Prostate gland (tissue), 2 donors: ENCODE measurements around the gene IP6K1. TPM values are rescaled to one million over a fixed set of nuclear protein-coding genes. Genes with fewer than 3 reads are reported as not detected.

Experiments
- DNase-seq: peaks from one replicate; pipeline ENCODE4 v3.0.0-alpha.2; 2019; ENCODE audit warnings: low spot score
- H3K27ac ChIP-seq, 2 donors: fragments of 200-600 bp; sonication (generic); 2 replicates each; pipeline ENCODE4 v1.5.1; 2017 to 2019
- H3K27me3 ChIP-seq: fragments of 200-600 bp; sonication (generic); replicated peaks from 2 replicates; pipeline ENCODE4 v1.5.1; 2019; ENCODE audit not compliant: insufficient read depth
- H3K36me3 ChIP-seq, 2 donors: fragments of 200-600 bp; sonication (generic); 1 replicate in 1 of 2; 2 replicates in 1 of 2; pipeline versions ENCODE4 v1.5.1 to v1.8.1; 2017 to 2019
- H3K4me1 ChIP-seq: fragments of 200-600 bp; sonication (generic); replicated peaks from 2 replicates; pipeline ENCODE4 v1.5.1; 2019
- H3K4me3 ChIP-seq, 2 donors: fragments of 200-600 bp; sonication (generic); 2 replicates each; pipeline ENCODE4 v1.5.1; 2017 to 2019
- H3K9me3 ChIP-seq: fragments of 200-600 bp; sonication (generic); 2 replicates; pipeline ENCODE4 v1.5.1; 2017
- POLR2A ChIP-seq: fragments of 450-650 bp; IDR thresholded peaks from one replicate; pipeline ENCODE4 v1.6.1; 2016; ENCODE audit warnings: antibody characterized with exemption, mild to moderate bottlenecking
- POLR2AphosphoS5 ChIP-seq: sonication (generic); formaldehyde crosslinking; IDR thresholded peaks from one replicate; pipeline ENCODE4 v1.6.1; 2017; ENCODE audit warnings: antibody characterized with exemption
- WGBS: methylation state at CpG from one replicate; pipeline ENCODE4 v1.1.5; 2018; 5-methylcytosine and 5-hydroxymethylcytosine counted together
- intact Hi-C: fragments of 100-400 bp; cut with DNase I; formaldehyde crosslinking; loops from one replicate; pipeline ENCODE4 v1.14.2; 2022
- total RNA-seq, 2 donors: library from RNA; depleted of rRNA; stranded (reverse); fragments of >200 nt; gene quantifications; one replicate each; pipeline ENCODE4 v1.1.0, GENCODE V29; 2016
- TF ChIP-seq, protein P1 (sequence below), 4 experiments: fragments of 200-600 bp in 2 of 4; fragments of 450-650 bp in 2 of 4; sonication (generic) in 2 of 4; IDR thresholded peaks; 1 replicate in 3 of 4; 2 replicates in 1 of 4; pipeline ENCODE4 v1.5.1; 2016 to 2019; ENCODE audit warnings: antibody characterized with exemption in 4 of 4, mild to moderate bottlenecking in 2 of 4, moderate library complexity in 2 of 4

The IP6K1 gene
- total RNA-seq, 2 donors from 2014 or later: 46.5 to 119 TPM

DNA sequence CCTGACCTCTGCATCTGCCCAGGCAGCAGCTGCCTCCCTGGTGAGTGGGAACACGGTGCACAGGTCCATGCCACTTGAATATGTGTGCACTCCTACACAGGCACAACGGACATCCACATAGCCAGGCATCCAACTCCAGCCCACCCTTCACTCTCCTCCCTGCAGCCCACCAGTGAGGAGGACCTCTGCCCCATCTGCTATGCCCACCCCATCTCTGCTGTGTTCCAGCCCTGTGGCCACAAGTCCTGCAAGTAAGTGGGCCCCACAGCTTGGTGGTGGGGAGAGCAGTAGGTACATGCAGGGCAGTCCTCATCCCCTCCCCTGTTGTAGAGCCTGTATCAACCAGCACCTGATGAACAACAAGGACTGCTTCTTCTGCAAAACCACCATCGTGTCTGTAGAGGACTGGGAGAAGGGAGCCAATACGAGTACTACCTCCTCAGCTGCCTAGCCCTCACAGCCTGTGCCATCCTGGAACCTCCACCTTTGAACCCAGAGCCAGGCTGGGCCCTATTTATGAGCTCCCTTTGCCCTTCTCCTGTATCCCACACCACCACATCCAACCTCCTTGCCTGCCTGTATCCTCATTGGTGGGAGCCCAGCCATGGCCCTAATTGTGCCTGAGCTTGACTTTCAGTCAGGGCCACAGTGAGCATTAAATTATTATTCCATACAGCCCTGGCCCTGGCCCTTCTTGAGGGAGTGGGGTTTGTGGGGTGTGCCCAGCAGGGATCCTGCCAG is 65.3 kb downstream of the IP6K1 start:
- H3K4me3 ChIP-seq: no peak overlapping the region
- no peaks in the 10 kb centered on the region for H3K9me3 ChIP-seq
- H3K27me3 ChIP-seq: no peaks in the 10 kb centered on the region
- peaks cover 0 to 5% of the 10 kb centered on the region in 2 donors for H3K36me3 ChIP-seq
- no peak for DNase-seq
- intact Hi-C loops: loop anchor here (5.0 kb wide), 1 partner anchor 66 kb away; the partner anchor contains the start of gene IP6K1
- no peak overlapping the region for H3K27ac ChIP-seq
- WGBS: 54% methylated on average over 4 of the region's 4 CpGs
- TF ChIP-seq, protein P1, sequence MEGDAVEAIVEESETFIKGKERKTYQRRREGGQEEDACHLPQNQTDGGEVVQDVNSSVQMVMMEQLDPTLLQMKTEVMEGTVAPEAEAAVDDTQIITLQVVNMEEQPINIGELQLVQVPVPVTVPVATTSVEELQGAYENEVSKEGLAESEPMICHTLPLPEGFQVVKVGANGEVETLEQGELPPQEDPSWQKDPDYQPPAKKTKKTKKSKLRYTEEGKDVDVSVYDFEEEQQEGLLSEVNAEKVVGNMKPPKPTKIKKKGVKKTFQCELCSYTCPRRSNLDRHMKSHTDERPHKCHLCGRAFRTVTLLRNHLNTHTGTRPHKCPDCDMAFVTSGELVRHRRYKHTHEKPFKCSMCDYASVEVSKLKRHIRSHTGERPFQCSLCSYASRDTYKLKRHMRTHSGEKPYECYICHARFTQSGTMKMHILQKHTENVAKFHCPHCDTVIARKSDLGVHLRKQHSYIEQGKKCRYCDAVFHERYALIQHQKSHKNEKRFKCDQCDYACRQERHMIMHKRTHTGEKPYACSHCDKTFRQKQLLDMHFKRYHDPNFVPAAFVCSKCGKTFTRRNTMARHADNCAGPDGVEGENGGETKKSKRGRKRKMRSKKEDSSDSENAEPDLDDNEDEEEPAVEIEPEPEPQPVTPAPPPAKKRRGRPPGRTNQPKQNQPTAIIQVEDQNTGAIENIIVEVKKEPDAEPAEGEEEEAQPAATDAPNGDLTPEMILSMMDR (IDR thresholded peaks at IDR 0.05): no peak
- TF ChIP-seq POLR2A (no peak), POLR2AphosphoS5 (no peak)
- H3K4me1 ChIP-seq: peaks cover 20% of the 10 kb centered on the region

DNA sequence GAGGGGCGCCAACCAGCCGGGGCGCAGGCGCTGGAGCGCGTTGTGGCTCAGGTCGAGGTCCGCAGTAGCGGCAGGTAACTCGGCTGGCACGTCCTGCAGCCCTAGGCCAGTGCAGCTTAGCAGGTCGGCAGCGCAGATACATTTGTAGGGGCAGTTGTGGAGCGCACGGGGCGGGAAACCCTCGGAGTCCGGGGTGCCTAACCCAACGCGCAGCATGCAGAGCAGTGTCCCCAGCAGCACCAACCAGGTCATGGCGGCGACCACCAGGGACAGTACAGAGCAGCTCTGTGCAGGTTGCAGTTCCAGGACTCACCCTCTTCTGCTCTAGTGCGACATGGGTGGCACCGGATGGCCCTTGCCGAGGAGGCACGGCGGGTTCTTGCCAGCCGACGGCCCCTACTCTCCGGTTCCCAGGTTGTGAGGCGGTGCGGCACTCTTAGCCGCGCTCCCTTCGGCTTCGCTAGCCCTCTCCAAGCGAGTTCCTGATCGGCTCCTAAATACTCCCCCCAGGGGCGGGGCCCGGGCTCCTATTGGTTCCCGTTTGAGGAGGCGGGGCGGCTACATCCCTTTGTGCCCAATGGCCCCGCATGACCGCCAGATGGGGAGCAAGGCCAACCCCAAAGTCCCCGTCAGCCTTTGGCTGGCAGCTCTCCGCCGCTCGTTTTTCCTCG is 67.0 kb downstream of the IP6K1 start, which contains the start of gene AMIGO3:
TSS of gene AMIGO3 (minus strand) at position 471 of the 671 bp plus-strand sequence. CDS start at position 252, 219 bp downstream.
- Histone ChIP-seq H3K4me3 (peak within 1 kb of the TSS; percentile 26 to 45), H3K36me3 (peaks cover 0 to 5% of the 10 kb centered on the region in 2 donors), H3K9me3 (no peaks in the 10 kb centered on the region), H3K27ac (peak within 1 kb of the TSS; percentile 2 to 56), H3K4me1 (peaks cover 15% of the 10 kb centered on the region), H3K27me3 (no peaks in the 10 kb centered on the region)
- intact Hi-C loops: no loop called here
- peak; percentile 96 for DNase-seq
- peak; percentile 96 for TF ChIP-seq POLR2A
- TF ChIP-seq, protein P1 (IDR thresholded peaks at IDR 0.05): peak in 3 of 4 experiments; percentile 33 to 65 (median 50)
- peak; percentile 99 for TF ChIP-seq POLR2AphosphoS5
- WGBS: under 1% methylated on average over 36 of the region's 50 CpGs

- H3K36me3 ChIP-seq: peaks cover 0 to 5% of the 10 kb centered on the region in 2 donors
- intact Hi-C loops: no loop called here
- peak overlapping the region; percentile 26 to 45 for H3K4me3 ChIP-seq
- H3K4me1 ChIP-seq: peaks cover 13% of the 10 kb centered on the region
- no peak for TF ChIP-seq POLR2AphosphoS5
- no peak for TF ChIP-seq POLR2A
- TF ChIP-seq, protein P1 (IDR thresholded peaks at IDR 0.05): no peak
- WGBS: 13% methylated on average over 33 of the region's 33 CpGs
- no peak overlapping the region for H3K27ac ChIP-seq
- DNase-seq: no peak
- H3K9me3 ChIP-seq: no peaks in the 10 kb centered on the region
- no peaks in the 10 kb centered on the region for H3K27me3 ChIP-seq
Measured at GRCh38 chr3:49718858-49719213, 67.5 kb downstream of the IP6K1 start.

GRCh38 chr3:49717959-49718857 is 68.1 kb downstream of the IP6K1 start:
- 56% methylated on average over 75 of the region's 75 CpGs for WGBS
- Histone ChIP-seq H3K4me1 (peaks cover 13% of the 10 kb centered on the region), H3K27me3 (no peaks in the 10 kb centered on the region), H3K36me3 (peaks cover 0 to 5% of the 10 kb centered on the region in 2 donors), H3K9me3 (no peaks in the 10 kb centered on the region), H3K27ac (no peak overlapping the region), H3K4me3 (no peak overlapping the region)
- intact Hi-C loops: no loop called here
- no peak for DNase-seq
- TF ChIP-seq, protein P1 (IDR thresholded peaks at IDR 0.05): no peak
- TF ChIP-seq POLR2A: no peak
- TF ChIP-seq POLR2AphosphoS5: no peak
